ENCODE measurements around the gene KIF14.
A peak's percentile ranks its signal among the peaks of the same experiment; 100 is the strongest.
"Not testable (repeated sequence)": the region's sequence is repeated elsewhere in the genome, so short reads cannot be mapped to it uniquely, and the experiment has no call there.

Gene KIF14

GRCh38 chr1:200630515-200630899, 10.0 kb upstream of the KIF14 start:
- DNase-seq (ENCODE audit: low read depth) = not testable (repeated sequence)

GRCh38 chr1:200629876-200630514, 9.4 kb upstream of the KIF14 start:
- DNase-seq (ENCODE audit: low read depth) = no peak

GRCh38 chr1:200628223-200628881, 7.8 kb upstream of the KIF14 start:
- peak; percentile 15 for DNase-seq (ENCODE audit: low read depth)

GRCh38 chr1:200627575-200628222, 7.1 kb upstream of the KIF14 start:
- DNase-seq (ENCODE audit: low read depth) = no peak

- DNase-seq (ENCODE audit: low read depth) = no peak
Measured at GRCh38 chr1:200626853-200627534, 6.4 kb upstream of the KIF14 start.

GRCh38 chr1:200625381-200625824, 4.9 kb upstream of the KIF14 start:
- no peak for DNase-seq (ENCODE audit: low read depth)

GRCh38 chr1:200624679-200625335, 4.3 kb upstream of the KIF14 start:
- DNase-seq (ENCODE audit: low read depth) = no peak

GRCh38 chr1:200619894-200620272, 668 bp downstream of the KIF14 start:
- no peak for DNase-seq (ENCODE audit: low read depth)

- no peak for DNase-seq (ENCODE audit: low read depth)
Measured at GRCh38 chr1:200610846-200611245, 9.7 kb downstream of the KIF14 start.

- DNase-seq (ENCODE audit: low read depth) = no peak
Measured at GRCh38 chr1:200602632-200603031, 17.9 kb downstream of the KIF14 start.

- DNase-seq (ENCODE audit: low read depth) = no peak
Measured at GRCh38 chr1:200590001-200590400, 30.6 kb downstream of the KIF14 start.

- DNase-seq (ENCODE audit: low read depth) = no peak
Measured at GRCh38 chr1:200588698-200589097, 31.9 kb downstream of the KIF14 start.

- no peak for DNase-seq (ENCODE audit: low read depth)
Measured at GRCh38 chr1:200564319-200564718, 56.2 kb downstream of the KIF14 start.

GRCh38 chr1:200561856-200562214, 58.7 kb downstream of the KIF14 start:
- DNase-seq (ENCODE audit: low read depth) = no peak

- no peak for DNase-seq (ENCODE audit: low read depth)
Measured at GRCh38 chr1:200558866-200559459, 61.6 kb downstream of the KIF14 start.

GRCh38 chr1:200556002-200556401, 64.5 kb downstream of the KIF14 start:
- no peak for DNase-seq (ENCODE audit: low read depth)

GRCh38 chr1:200552737-200553136, 67.8 kb downstream of the KIF14 start:
- DNase-seq (ENCODE audit: low read depth) = not testable (repeated sequence)

GRCh38 chr1:200550367-200550766, 70.2 kb downstream of the KIF14 start:
- DNase-seq (ENCODE audit: low read depth) = no peak

GRCh38 chr1:200547386-200547785, 73.2 kb downstream of the KIF14 start:
- DNase-seq (ENCODE audit: low read depth) = no peak

- DNase-seq (ENCODE audit: low read depth) = no peak
Measured at GRCh38 chr1:200546577-200546976, 74.0 kb downstream of the KIF14 start.

GRCh38 chr1:200542162-200542561, 78.4 kb downstream of the KIF14 start:
- DNase-seq (ENCODE audit: low read depth) = no peak

GRCh38 chr1:200540281-200540680, 80.3 kb downstream of the KIF14 start:
- no peak for DNase-seq (ENCODE audit: low read depth)
